ENCODE results near the gene GNG12. TPM values are rescaled to one million over a fixed set of nuclear protein-coding genes. Genes with fewer than 3 reads are reported as not detected.
A peak's percentile ranks its signal among the peaks of the same experiment; 100 is the strongest.

GNG12 gene
- polyA plus RNA-seq, 3 donors, result 0.03 TPM; not detected in 2

- H3K79me2 ChIP-seq (ENCODE audit: insufficient read depth, low read length), result no peaks in the 10 kb centered on the region
These were observed 108.2 kb downstream of the GNG12 start for GRCh38 chr1:67724928-67725560.

GRCh38 chr1:67723620-67724019 lies 109.6 kb downstream of the GNG12 start:
- H3K79me2 ChIP-seq (ENCODE audit: insufficient read depth, low read length), result no peaks in the 10 kb centered on the region
- DNase-seq, result peak; percentile 36 to 76 (median 38)

More at GRCh38 chr1:67724928-67725560, 108.2 kb downstream of the GNG12 start:
- H3K4me3 ChIP-seq (replicated peaks in 1 of 3; ENCODE audit: low read depth in 2 of 3, low read length in 3 of 3), result no peak overlapping the region
- intact Hi-C loops (cut with micrococcal nuclease), result loop anchor here in 1 of 2 donors (5.0 kb wide), 1 partner anchor 38 kb away; the partner anchor contains the start of gene GADD45A
- Mint-ChIP-seq H3K4me3 (no peak overlapping the region), H3K27ac (no peak overlapping the region), H3K9me3 (no peaks in the 10 kb centered on the region), H3K27me3 (ENCODE audit: low read depth in 3 of 3) (no peaks in the 10 kb centered on the region), H3K36me3 (no peaks in the 10 kb centered on the region), H3K4me1 (peaks cover 4% of the 10 kb centered on the region)
- H3K9ac ChIP-seq (ENCODE audit: insufficient read depth, low read length, poor library complexity, severe bottlenecking), result no peak overlapping the region
- no peaks in the 10 kb centered on the region for H3K36me3 ChIP-seq (replicated peaks in 1 of 2; ENCODE audit: control insufficient read depth in 1 of 2, insufficient read depth in 2 of 2, low read length in 2 of 2)
- no peaks in the 10 kb centered on the region for H4K20me1 ChIP-seq (ENCODE audit: insufficient read depth, low read length)
- DNase-seq, result no peak
- no peak overlapping the region for H3K4me2 ChIP-seq (replicated peaks; ENCODE audit: extremely low read depth, low read length, poor library complexity, severe bottlenecking)
- TF ChIP-seq, protein P1, sequence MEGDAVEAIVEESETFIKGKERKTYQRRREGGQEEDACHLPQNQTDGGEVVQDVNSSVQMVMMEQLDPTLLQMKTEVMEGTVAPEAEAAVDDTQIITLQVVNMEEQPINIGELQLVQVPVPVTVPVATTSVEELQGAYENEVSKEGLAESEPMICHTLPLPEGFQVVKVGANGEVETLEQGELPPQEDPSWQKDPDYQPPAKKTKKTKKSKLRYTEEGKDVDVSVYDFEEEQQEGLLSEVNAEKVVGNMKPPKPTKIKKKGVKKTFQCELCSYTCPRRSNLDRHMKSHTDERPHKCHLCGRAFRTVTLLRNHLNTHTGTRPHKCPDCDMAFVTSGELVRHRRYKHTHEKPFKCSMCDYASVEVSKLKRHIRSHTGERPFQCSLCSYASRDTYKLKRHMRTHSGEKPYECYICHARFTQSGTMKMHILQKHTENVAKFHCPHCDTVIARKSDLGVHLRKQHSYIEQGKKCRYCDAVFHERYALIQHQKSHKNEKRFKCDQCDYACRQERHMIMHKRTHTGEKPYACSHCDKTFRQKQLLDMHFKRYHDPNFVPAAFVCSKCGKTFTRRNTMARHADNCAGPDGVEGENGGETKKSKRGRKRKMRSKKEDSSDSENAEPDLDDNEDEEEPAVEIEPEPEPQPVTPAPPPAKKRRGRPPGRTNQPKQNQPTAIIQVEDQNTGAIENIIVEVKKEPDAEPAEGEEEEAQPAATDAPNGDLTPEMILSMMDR (IDR thresholded peaks at IDR 0.05), result no peak
- H3K27ac ChIP-seq (ENCODE audit: low read depth in 1 of 2, low read length in 2 of 2), result no peak overlapping the region
- peaks cover 3 to 5% of the 10 kb centered on the region in 2 donors for H3K4me1 ChIP-seq (ENCODE audit: control insufficient read depth in 1 of 2, insufficient read depth in 2 of 2, low read length in 2 of 2)
- H2AFZ ChIP-seq (ENCODE audit: insufficient read depth, low read depth, low read length, poor library complexity, severe bottlenecking), result no peak overlapping the region
- WGBS (ENCODE audit: insufficient coverage), result 67% methylated on average over 1 of the region's 3 CpGs
- H3K9me3 ChIP-seq (replicated peaks in 1 of 2; ENCODE audit: control insufficient read depth in 1 of 2, insufficient read depth in 1 of 2, low read length in 2 of 2), result no peaks in the 10 kb centered on the region
- no peaks in the 10 kb centered on the region for H3K27me3 ChIP-seq (ENCODE audit: control insufficient read depth in 2 of 2, insufficient read depth in 2 of 2, low read length in 2 of 2)

More at GRCh38 chr1:67723620-67724019, 109.6 kb downstream of the GNG12 start:
- H3K9me3 ChIP-seq (replicated peaks in 1 of 2; ENCODE audit: control insufficient read depth in 1 of 2, insufficient read depth in 1 of 2, low read length in 2 of 2), result no peaks in the 10 kb centered on the region
- H3K36me3 ChIP-seq (replicated peaks in 1 of 2; ENCODE audit: control insufficient read depth in 1 of 2, insufficient read depth in 2 of 2, low read length in 2 of 2), result no peaks in the 10 kb centered on the region
- H4K20me1 ChIP-seq (ENCODE audit: insufficient read depth, low read length), result no peaks in the 10 kb centered on the region
- TF ChIP-seq, protein P1 (IDR thresholded peaks at IDR 0.05), result no peak
- no peak overlapping the region for H3K9ac ChIP-seq (ENCODE audit: insufficient read depth, low read length, poor library complexity, severe bottlenecking)
- H3K27me3 ChIP-seq (ENCODE audit: control insufficient read depth in 2 of 2, insufficient read depth in 2 of 2, low read length in 2 of 2), result no peaks in the 10 kb centered on the region
- no peak overlapping the region for H3K4me3 ChIP-seq (replicated peaks in 1 of 3; ENCODE audit: low read depth in 2 of 3, low read length in 3 of 3)
- Mint-ChIP-seq H3K9me3 (no peaks in the 10 kb centered on the region), H3K27ac (no peak overlapping the region), H3K36me3 (no peaks in the 10 kb centered on the region), H3K4me3 (no peak overlapping the region), H3K27me3 (ENCODE audit: low read depth in 3 of 3) (no peaks in the 10 kb centered on the region), H3K4me1 (peaks cover 4% of the 10 kb centered on the region)
- H3K4me2 ChIP-seq (replicated peaks; ENCODE audit: extremely low read depth, low read length, poor library complexity, severe bottlenecking), result no peak overlapping the region
- peak overlapping the region; percentile 12 for H2AFZ ChIP-seq (ENCODE audit: insufficient read depth, low read depth, low read length, poor library complexity, severe bottlenecking)
- peaks cover 3 to 5% of the 10 kb centered on the region in 2 donors for H3K4me1 ChIP-seq (ENCODE audit: control insufficient read depth in 1 of 2, insufficient read depth in 2 of 2, low read length in 2 of 2)
- intact Hi-C loops (cut with micrococcal nuclease), result loop anchor here in 1 of 2 donors (5.0 kb wide), 1 partner anchor 36 kb away; the partner anchor contains the start of gene GADD45A
- WGBS (ENCODE audit: insufficient coverage), result 0% methylated on average over 1 of the region's 2 CpGs
- H3K27ac ChIP-seq (ENCODE audit: low read depth in 1 of 2, low read length in 2 of 2), result no peak overlapping the region

All from CD14-positive monocyte (primary cell).